Spleen (tissue), 11 donors: ENCODE results near the gene GOLGA8T. TPM values are rescaled to one million over a fixed set of nuclear protein-coding genes. Genes with fewer than 3 reads are reported as not detected.
"Not testable (repeated sequence)": the region's sequence is repeated elsewhere in the genome, so short reads cannot be mapped to it uniquely, and the experiment has no call there.

Experiments
- DNase-seq: peaks from one replicate; pipeline ENCODE4 v3.0.0-alpha.2; 2020
- H3K27ac ChIP-seq, 8 donors: fragments of 200-600 bp; sonication (generic) in 7 of 8; 1 replicate in 4 of 8; 2 replicates in 4 of 8; pipeline versions ENCODE4 v1.5.0 to v1.8.0; 2016 to 2021; ENCODE audit warnings: inconsistent platforms in 4 of 8, mild to moderate bottlenecking in 4 of 8, moderate library complexity in 1 of 8
- H3K27me3 ChIP-seq, 7 donors: fragments of 200-600 bp; sonication (generic) in 6 of 7; replicated peaks in 1 of 7; 1 replicate in 4 of 7; 2 replicates in 3 of 7; pipeline versions ENCODE4 v1.5.0 to v1.8.0; 2016 to 2021; ENCODE audit warnings: inconsistent platforms in 3 of 7, mild to moderate bottlenecking in 1 of 7
- H3K36me3 ChIP-seq, 6 donors: fragments of 200-600 bp; sonication (generic) in 5 of 6; 1 replicate in 4 of 6; 2 replicates in 2 of 6; pipeline versions ENCODE4 v1.5.0 to v1.8.0; 2016 to 2021; ENCODE audit warnings: inconsistent platforms in 2 of 6
- H3K4me1 ChIP-seq, 6 donors: fragments of 200-600 bp; sonication (generic) in 5 of 6; 1 replicate in 3 of 6; 2 replicates in 3 of 6; pipeline versions ENCODE4 v1.5.0 to v1.8.0; 2016 to 2021; ENCODE audit warnings: inconsistent platforms in 3 of 6
- H3K4me3 ChIP-seq, 8 donors: fragments of 200-600 bp; sonication (generic) in 7 of 8; 1 replicate in 4 of 8; 2 replicates in 4 of 8; pipeline versions ENCODE4 v1.5.0 to v1.8.0; 2016 to 2021; ENCODE audit warnings: inconsistent platforms in 4 of 8, mild to moderate bottlenecking in 4 of 8, moderate library complexity in 2 of 8
- H3K9me3 ChIP-seq, 8 donors: fragments of 200-600 bp; sonication (generic) in 7 of 8; 1 replicate in 4 of 8; 2 replicates in 4 of 8; pipeline versions ENCODE4 v1.5.0 to v1.8.0; 2016 to 2021; ENCODE audit warnings: inconsistent platforms in 4 of 8
- whole genome bisulfite sequencing, 5 donors: extraction: QIAGEN DNeasy Blood & Tissue Kit in 3 of 5; methylation state at CpG; one replicate each; pipeline versions ENCODE4 v1.1.5 to v1.1.7; 2013 to 2018; 5-methylcytosine and 5-hydroxymethylcytosine counted together
- intact Hi-C: fragments of 100-400 bp; cut with DNase I; formaldehyde crosslinking; loops from one replicate; pipeline ENCODE4 v1.15.0; 2023; ENCODE audit warnings: low total_unique reads
- polyA plus RNA-seq, 3 donors: library from polyadenylated mRNA; stranded (reverse); fragments of 200-250 nt; gene quantifications; one replicate each; pipeline ENCODE4 v1.2.1, GENCODE V29; 2013
- total RNA-seq, 7 donors: library from RNA; depleted of rRNA in 3 of 7; stranded (reverse); fragments of >200 nt in 3 of 7; fragmentation: NEBNext Ultra II Directional in 4 of 7; extraction: Animal tissue kit (Norgen Biotek cat#: 25700) in 4 of 7; gene quantifications; one replicate each; pipeline versions ENCODE4 v1.1.0 to v1.2.1, GENCODE V29; 2016 to 2021
- TF ChIP-seq, protein P1 (sequence below), 11 experiments: fragments of 200-600 bp in 7 of 11; fragments of 450-650 bp in 4 of 11; sonication (generic) in 4 of 11; IDR thresholded peaks in 8 of 11; conservative IDR thresholded peaks in 3 of 11; 1 replicate in 7 of 11; 2 replicates in 4 of 11; pipeline versions ENCODE4 v1.4.0 to v1.8.0; 2016 to 2021; ENCODE audit warnings: antibody characterized with exemption in 11 of 11, inconsistent platforms in 4 of 11, mild to moderate bottlenecking in 1 of 11
- donor health status: healthy with polysubstance abuse.
- donor health status: DM: no; HTN: no; CAD: no; lungs with moderate emphysema.
- donor health status: DM: no; HTN: no; CAD: no.
- donor health status: Bipolar disorder and iron deficiency.
- donor health status: healthy.
- donor health status: DM: no; HTN: no; CAD: no.
- donor health status: DM: yes; HTN: yes; CAD: no.

The GOLGA8T gene
- total and polyA plus RNA-seq, 10 donors = 0.06 to 1.1 (median 0.35) TPM; not detected in 4

DNA sequence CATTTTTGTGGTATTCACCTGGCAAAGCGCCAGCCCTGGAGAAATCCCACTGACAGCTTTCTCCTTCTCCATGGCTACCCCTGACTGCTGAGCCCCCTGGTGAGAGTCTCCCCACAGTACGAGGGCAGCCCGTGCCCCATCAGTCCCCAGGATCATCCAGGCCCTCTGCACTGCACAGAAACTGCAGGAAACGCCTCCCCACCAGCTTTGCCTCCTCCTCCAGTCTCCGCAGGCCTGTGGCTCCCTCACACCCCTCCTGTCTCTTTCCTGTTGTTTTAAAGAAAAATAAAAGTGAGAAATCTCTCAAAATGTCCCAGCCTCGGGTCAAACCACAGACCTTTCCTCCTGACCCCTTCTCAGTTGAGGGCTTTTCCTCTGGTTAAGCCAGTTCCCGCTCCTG lies 29.4 kb downstream of the GOLGA8T start:
- 0 to 13% (median 0%) methylated on average over 1 to 2 of the region's 7 CpGs; no CpG with 5 or more reads in 2 of the 5 donors for WGBS, 5 donors
- DNase-seq, H3K27ac ChIP-seq, H3K4me3 ChIP-seq, H3K36me3 ChIP-seq, H3K27me3 ChIP-seq, H3K9me3 ChIP-seq, intact Hi-C loops, H3K4me1 ChIP-seq: not testable (repeated sequence)

DNA sequence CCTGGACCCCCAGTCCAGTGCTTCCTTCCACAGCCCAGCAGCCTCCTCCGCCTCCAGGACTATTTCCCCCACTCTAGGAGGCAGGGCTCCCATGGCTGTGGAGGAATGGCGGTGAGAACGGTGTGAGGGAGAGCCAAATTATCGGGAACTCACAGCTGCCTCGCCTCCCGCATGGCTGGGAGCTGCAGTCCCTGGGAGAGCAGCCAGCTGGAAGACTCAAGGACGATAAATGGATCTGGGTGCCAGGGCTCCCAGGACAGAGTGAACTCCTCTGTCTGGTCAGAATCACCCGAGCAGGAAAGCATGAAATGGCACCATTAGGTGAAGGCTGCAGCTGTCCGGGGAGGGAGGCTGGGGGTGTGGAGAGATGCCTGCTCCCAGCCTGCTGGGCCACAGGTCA lies 32.6 kb downstream of the GOLGA8T start:
- H3K4me3 ChIP-seq, H3K9me3 ChIP-seq, H3K27me3 ChIP-seq, H3K27ac ChIP-seq, H3K36me3 ChIP-seq, H3K4me1 ChIP-seq, DNase-seq, intact Hi-C loops: not testable (repeated sequence)
- no CpG with 5 or more reads among the region's 9 CpGs for WGBS, 5 donors

DNA sequence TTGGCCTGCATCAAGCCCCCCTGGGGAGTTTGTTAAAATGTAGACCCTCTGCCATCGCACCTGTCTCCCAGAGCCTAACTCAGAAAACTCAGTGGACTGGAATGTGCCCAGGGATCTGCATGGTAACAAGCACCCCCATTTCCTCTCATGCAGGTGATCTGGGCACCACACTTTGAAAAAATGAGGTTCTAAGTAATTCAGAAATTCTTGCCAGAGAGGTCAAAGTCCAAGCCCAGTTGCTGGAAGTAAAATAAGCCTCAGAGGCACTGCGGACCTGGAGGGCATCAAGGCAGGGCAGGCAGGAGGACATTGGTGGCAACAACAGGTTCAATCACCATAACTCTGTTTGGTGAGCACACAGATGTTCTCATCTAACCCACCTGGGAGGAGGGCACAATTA lies 33.0 kb downstream of the GOLGA8T start:
- H3K36me3 ChIP-seq, H3K27me3 ChIP-seq, intact Hi-C loops, H3K9me3 ChIP-seq, H3K4me1 ChIP-seq, DNase-seq, H3K27ac ChIP-seq, H3K4me3 ChIP-seq: not testable (repeated sequence)
- WGBS, 5 donors = no CpG with 5 or more reads among the region's 2 CpGs

DNA sequence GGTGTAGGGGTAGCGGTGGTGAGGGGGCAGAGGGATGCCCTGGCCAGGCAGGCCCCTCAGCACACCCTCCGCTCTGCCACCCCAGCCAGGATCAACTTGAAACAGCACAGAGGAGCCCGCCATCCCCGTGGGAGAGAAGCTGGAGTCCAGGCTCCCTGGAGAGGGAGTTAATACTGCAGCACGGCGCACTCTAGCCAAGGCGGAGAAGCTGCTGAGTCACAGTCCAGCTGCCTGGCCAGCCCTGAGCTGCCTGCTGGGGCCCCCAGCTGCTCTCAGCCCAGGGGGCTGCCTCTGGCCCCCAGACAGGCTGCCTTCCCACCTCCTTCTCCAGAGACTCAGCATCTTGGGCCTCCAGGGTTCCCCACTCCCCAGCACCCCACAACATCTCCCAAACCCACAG lies 36.6 kb downstream of the GOLGA8T start:
- H3K36me3 ChIP-seq, H3K4me1 ChIP-seq, H3K4me3 ChIP-seq, H3K27me3 ChIP-seq, H3K27ac ChIP-seq, intact Hi-C loops, H3K9me3 ChIP-seq, DNase-seq: not testable (repeated sequence)
- no CpG with 5 or more reads among the region's 7 CpGs for WGBS, 5 donors

DNA sequence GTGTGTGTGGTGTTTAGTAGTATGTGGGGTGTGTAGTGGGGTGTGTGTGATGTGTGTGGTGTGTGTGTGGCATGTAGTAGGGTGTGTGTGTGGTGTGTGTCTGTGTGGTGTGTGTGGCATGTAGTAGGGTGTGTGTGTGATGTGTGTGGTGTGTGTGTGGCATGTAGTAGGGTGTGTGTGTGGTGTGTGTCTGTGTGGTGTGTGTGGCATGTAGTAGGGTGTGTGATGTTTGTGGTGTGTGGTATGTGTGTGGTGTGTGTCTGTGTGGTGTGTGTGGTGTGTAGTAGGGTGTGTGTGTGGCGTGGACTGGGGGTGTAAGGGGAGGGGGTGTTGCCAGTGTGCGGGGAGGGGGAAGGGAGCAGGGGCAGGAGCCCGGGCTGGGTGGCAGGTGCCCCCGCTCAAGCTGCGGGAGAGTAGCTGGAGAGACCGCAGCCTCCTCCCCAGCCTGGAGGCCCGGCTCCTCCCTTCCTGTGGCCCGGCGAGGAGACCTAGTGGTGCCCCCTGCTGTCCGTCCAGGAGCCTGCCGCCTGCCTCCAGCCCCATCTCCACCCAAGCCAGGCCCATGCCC lies 38.3 kb downstream of the GOLGA8T start:
- WGBS, 5 donors = 5 to 54% (median 22%) methylated on average over 1 to 7 of the region's 11 CpGs
- TF ChIP-seq, protein P1, sequence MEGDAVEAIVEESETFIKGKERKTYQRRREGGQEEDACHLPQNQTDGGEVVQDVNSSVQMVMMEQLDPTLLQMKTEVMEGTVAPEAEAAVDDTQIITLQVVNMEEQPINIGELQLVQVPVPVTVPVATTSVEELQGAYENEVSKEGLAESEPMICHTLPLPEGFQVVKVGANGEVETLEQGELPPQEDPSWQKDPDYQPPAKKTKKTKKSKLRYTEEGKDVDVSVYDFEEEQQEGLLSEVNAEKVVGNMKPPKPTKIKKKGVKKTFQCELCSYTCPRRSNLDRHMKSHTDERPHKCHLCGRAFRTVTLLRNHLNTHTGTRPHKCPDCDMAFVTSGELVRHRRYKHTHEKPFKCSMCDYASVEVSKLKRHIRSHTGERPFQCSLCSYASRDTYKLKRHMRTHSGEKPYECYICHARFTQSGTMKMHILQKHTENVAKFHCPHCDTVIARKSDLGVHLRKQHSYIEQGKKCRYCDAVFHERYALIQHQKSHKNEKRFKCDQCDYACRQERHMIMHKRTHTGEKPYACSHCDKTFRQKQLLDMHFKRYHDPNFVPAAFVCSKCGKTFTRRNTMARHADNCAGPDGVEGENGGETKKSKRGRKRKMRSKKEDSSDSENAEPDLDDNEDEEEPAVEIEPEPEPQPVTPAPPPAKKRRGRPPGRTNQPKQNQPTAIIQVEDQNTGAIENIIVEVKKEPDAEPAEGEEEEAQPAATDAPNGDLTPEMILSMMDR (IDR thresholded peaks at IDR 0.05 in 8 of 11, conservative IDR thresholded peaks at IDR 0.05 in 3 of 11) = peak in 3 of 11 experiments; percentile 18 to 38 (median 24)
- intact Hi-C loops, H3K36me3 ChIP-seq, H3K9me3 ChIP-seq, H3K4me1 ChIP-seq, H3K4me3 ChIP-seq, H3K27me3 ChIP-seq: not testable (repeated sequence)
- peak; percentile 83 for DNase-seq
- peak overlapping the region in 1 of 8 donors; percentile 33 for H3K27ac ChIP-seq

DNA sequence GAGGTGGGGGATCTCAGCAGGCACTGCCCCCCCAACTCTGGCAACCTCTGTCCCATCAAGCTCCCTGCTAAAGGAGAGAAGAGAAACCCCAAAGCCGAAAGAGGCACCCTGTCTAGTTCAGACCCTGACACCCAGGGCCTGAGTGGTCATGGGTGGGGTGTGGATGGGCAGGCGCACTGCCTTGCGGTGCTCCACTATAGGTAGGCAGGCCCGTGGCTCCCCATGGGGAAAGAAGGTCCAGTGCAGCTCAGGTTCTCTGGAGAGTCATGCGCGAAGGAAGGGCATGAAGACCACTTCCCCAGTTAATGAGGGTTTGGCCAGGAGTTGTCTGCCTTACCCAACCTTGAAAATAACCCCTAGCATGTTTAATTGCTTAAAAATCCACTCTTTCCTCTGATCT lies 40.4 kb downstream of the GOLGA8T start:
- 75 to 97% (median 87%) methylated on average over 2 to 5 of the region's 6 CpGs; no CpG with 5 or more reads in 1 of the 5 donors for WGBS, 5 donors
- H3K27me3 ChIP-seq, H3K9me3 ChIP-seq, H3K36me3 ChIP-seq, H3K4me1 ChIP-seq, intact Hi-C loops, H3K4me3 ChIP-seq, H3K27ac ChIP-seq: not testable (repeated sequence)
- DNase-seq = peak; percentile 70

DNA sequence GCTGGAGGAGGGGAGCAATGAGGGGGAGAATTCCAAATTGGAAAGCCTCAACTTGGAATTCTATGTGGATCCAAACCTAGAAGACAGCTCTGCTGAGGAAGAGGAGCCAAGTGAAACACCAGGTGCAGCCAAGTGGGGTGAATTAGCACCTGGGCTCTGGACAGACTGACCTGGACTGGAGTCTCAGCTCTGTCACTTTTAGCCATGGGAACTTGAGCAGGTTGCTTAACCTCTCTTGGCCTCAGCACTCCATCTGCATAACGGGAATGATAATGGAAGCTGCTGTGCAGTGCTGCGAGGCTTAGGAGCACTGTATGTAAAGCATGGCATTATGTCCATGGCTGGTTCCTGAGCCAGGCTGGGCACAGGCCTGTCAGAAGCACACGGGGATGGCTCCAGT lies 41.8 kb downstream of the GOLGA8T start:
- H3K4me1 ChIP-seq, intact Hi-C loops: not testable (repeated sequence)
- 65% methylated on average over 2 of the region's 3 CpGs; no CpG with 5 or more reads in 4 of the 5 donors for WGBS, 5 donors

DNA sequence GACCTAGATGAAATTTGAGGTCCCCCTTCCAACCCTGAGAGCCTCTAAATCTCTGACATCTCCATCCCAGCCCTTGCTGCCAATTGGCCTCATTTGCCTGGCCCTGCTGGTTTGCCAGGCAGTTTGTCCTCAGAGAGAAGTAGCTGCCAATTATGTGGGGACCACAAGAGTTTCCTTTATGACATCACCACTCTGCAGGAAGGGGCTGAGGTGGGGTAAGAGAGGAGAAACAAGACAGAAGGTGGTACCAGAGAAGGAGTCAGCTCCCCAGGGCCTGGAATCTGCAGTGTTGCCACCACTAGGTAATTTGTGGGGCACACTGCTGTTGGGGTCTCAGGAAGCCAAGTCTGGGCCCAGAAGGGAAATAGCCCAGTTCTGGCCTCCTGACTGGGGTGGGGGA lies 45.0 kb downstream of the GOLGA8T start:
- intact Hi-C loops, H3K4me3 ChIP-seq, H3K27me3 ChIP-seq: not testable (repeated sequence)

More for the DNA sequence above, 41.8 kb downstream of the GOLGA8T start:
- H3K27me3 ChIP-seq, H3K36me3 ChIP-seq, DNase-seq, H3K27ac ChIP-seq, H3K4me3 ChIP-seq, H3K9me3 ChIP-seq: not testable (repeated sequence)

DNA sequence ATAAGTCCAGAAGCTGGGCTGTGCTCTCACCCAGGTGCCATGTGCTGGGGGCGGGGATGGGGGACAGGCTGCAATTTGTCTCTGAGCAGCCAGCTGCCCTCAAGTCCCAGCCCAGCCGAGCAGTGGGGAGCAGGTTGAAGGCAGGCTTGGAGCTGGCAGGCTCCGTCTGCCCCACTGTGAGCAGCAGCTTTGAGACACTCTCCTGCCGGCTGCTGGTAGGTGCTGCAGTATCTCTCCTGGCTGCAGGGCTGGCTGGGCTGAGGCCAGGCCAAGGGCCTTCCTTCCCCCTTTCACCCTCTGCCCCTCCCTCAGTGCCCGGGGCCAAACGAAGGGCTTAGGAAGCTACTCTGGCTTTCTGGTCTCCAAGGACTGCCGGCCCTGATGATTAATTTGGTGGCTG lies 50.6 kb downstream of the GOLGA8T start:
- H3K36me3 ChIP-seq, H3K27ac ChIP-seq, H3K27me3 ChIP-seq, intact Hi-C loops, H3K4me3 ChIP-seq, H3K9me3 ChIP-seq, DNase-seq, H3K4me1 ChIP-seq: not testable (repeated sequence)
- WGBS, 5 donors = no CpG with 5 or more reads among the region's 7 CpGs

More for the DNA sequence above, 45.0 kb downstream of the GOLGA8T start:
- DNase-seq, H3K27ac ChIP-seq, H3K9me3 ChIP-seq, H3K4me1 ChIP-seq, H3K36me3 ChIP-seq: not testable (repeated sequence)

DNA sequence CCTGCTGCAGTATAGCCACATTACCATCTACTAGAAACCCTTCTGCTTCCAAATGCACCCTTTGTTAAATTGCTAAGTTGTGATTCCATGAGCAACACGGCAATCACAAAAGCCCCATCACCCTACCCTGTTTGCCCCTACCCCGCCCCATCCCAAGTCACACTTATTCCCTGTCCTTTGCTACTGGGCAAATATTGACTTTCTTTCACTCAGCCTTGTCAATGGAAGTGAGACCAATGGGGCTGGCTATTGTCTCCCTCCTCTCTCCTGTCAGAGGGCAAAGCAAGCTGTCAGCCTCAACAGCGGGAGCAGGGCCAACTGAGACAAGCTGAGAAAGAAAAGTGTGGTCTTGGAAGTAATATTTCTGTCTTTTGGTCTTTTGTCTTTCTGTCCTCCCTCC lies 52.6 kb downstream of the GOLGA8T start:
- H3K27me3 ChIP-seq = not testable (repeated sequence)

DNA sequence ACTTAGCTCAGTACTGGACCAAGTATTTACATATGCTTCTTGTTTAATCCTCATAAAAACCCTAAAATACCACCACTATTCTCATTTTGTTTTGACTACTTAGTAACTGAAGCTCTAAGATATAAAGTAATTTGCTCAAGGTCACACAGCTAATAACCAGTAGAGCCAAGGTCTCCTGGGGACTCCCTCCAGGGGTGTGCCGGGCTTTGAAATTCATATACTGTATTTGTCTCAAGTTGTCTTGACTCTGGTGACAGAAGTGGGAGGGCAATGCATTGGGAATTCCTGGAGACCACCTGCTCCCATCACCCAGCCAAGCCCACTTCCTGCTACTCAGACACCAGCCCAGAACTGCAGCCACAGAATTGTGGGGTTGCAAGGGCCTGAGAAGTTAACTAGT lies 54.9 kb downstream of the GOLGA8T start:
- H3K27me3 ChIP-seq = peaks cover 0 to 13% (median 0%) of the 10 kb centered on the region in 7 donors
- 78 to 100% (median 87%) methylated on average over 1 of the region's 1 CpG; no CpG with 5 or more reads in 1 of the 5 donors for WGBS, 5 donors

More for the DNA sequence above, 52.6 kb downstream of the GOLGA8T start:
- DNase-seq, H3K4me3 ChIP-seq, H3K36me3 ChIP-seq, H3K9me3 ChIP-seq, H3K27ac ChIP-seq, intact Hi-C loops, H3K4me1 ChIP-seq: not testable (repeated sequence)
- WGBS, 5 donors = 72 to 97% (median 95%) methylated on average over 2 of the region's 3 CpGs

More for the DNA sequence above, 54.9 kb downstream of the GOLGA8T start:
- H3K36me3 ChIP-seq, H3K27ac ChIP-seq, DNase-seq, intact Hi-C loops, H3K9me3 ChIP-seq, H3K4me3 ChIP-seq, H3K4me1 ChIP-seq: not testable (repeated sequence)
